ENCODE measurements around the gene TMEM8B. TPM values are rescaled to one million over a fixed set of nuclear protein-coding genes. Genes with fewer than 3 reads are reported as not detected.

Gene TMEM8B
- total and polyA plus RNA-seq, 10 donors, result 2.9 to 9.8 (median 6.2) TPM

DNA sequence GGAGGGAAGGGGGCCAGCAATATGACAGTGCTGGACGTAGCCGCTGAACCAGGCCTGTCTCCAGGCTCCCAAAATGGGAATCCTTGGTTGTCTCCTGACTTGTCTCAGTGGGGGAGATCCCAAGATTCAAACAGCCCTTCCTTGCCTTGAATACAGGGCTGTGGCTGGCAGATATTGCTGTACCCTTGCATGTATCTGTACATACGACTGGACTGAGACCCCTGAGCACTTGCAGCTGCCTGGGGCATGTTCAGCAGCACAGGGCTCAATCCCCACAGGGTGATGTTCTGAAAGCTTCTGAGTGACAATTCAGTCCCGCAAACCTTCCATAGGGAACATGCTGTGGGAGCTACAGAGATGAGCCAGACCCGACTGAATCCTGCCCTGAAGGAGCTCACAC lies 27.9 kb downstream of the TMEM8B start:
- intact Hi-C loops (cut with DNase I; ENCODE audit: low total_unique reads), result no loop called here
- Histone ChIP-seq H3K27ac (no peak overlapping the region), H3K9me3 (no peaks in the 10 kb centered on the region), H3K4me3 (no peak overlapping the region), H3K4me1 (peaks cover 0 to 11% (median 0%) of the 10 kb centered on the region in 6 donors), H3K27me3 (replicated peaks in 1 of 7) (peaks cover 0 to 38% (median 0%) of the 10 kb centered on the region in 7 donors), H3K36me3 (no peaks in the 10 kb centered on the region)
- WGBS, 5 donors, result 82 to 96% (median 88%) methylated on average over 4 to 5 of the region's 5 CpGs
- no peak for TF ChIP-seq POLR2A (IDR thresholded peaks at IDR 0.05)
- TF ChIP-seq, protein P1, sequence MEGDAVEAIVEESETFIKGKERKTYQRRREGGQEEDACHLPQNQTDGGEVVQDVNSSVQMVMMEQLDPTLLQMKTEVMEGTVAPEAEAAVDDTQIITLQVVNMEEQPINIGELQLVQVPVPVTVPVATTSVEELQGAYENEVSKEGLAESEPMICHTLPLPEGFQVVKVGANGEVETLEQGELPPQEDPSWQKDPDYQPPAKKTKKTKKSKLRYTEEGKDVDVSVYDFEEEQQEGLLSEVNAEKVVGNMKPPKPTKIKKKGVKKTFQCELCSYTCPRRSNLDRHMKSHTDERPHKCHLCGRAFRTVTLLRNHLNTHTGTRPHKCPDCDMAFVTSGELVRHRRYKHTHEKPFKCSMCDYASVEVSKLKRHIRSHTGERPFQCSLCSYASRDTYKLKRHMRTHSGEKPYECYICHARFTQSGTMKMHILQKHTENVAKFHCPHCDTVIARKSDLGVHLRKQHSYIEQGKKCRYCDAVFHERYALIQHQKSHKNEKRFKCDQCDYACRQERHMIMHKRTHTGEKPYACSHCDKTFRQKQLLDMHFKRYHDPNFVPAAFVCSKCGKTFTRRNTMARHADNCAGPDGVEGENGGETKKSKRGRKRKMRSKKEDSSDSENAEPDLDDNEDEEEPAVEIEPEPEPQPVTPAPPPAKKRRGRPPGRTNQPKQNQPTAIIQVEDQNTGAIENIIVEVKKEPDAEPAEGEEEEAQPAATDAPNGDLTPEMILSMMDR (IDR thresholded peaks at IDR 0.05 in 8 of 11, conservative IDR thresholded peaks at IDR 0.05 in 3 of 11), result no peak
- no peak for TF ChIP-seq POLR2AphosphoS5 (IDR thresholded peaks at IDR 0.05)
- no peak for DNase-seq

DNA sequence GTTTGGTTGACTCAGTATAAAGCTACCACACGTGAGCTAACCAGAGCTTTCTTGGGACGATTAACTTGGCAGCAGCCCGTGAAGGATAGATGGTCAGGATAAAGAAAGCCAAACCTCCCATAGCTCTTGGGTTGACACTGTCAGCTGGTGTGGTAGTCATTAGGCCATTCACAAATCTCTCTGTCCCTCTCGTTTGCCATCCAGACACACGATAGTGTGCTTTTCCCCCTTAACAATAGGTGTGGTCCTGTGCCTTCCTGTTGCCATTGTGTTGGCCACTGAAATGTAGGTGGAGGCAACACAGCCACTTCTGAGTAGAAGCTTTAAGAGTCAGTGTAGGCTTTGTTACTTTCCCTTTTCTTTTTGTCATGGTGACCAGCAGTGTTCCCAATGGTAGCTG lies 29.4 kb downstream of the TMEM8B start:
- no peaks in the 10 kb centered on the region for H3K9me3 ChIP-seq
- TF ChIP-seq POLR2A (IDR thresholded peaks at IDR 0.05) (no peak), POLR2AphosphoS5 (IDR thresholded peaks at IDR 0.05) (no peak)
- TF ChIP-seq, protein P1 (IDR thresholded peaks at IDR 0.05 in 8 of 11, conservative IDR thresholded peaks at IDR 0.05 in 3 of 11), result no peak
- no peak for DNase-seq
- peaks cover 0 to 43% (median 0%) of the 10 kb centered on the region in 7 donors for H3K27me3 ChIP-seq (replicated peaks in 1 of 7)
- no peak overlapping the region for H3K4me3 ChIP-seq
- peaks cover 0 to 11% (median 0%) of the 10 kb centered on the region in 6 donors for H3K4me1 ChIP-seq
- intact Hi-C loops (cut with DNase I; ENCODE audit: low total_unique reads), result no loop called here
- 62 to 81% (median 78%) methylated on average over 5 of the region's 5 CpGs for WGBS, 5 donors
- H3K27ac ChIP-seq, result no peak overlapping the region
- H3K36me3 ChIP-seq, result no peaks in the 10 kb centered on the region

DNA sequence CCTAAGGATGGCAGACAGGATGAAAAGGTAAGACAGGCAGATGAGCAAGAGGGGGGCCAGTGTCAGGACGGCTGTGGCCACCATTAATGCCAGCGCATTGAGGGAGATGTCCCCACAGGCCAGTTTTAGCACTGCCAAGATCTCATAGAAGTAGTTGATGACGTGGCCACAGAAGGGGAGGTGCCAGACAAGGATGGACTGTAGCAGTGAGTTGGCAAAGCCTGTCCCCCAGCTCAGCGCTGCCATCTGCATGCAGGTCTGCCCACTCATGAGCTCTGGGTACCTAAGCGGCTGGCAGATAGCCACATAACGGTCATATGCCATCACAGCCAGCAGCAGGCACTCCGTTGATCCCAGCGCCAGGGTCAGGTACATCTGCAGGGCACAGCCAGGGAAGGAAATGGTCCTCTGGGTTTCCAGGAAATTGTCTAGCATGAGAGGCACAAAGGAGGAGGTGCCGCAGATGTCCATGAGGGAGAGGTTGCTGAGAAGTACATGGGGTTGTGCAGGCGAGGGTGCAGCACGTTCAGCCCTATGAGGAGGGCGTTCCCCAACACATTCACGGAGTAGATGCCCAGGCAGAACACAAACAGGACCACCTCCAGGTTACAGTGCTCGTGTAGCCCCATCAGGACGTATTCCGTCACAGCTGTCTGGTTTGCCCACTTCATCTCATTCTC lies 30.4 kb downstream of the TMEM8B start:
- H3K36me3 ChIP-seq, result no peaks in the 10 kb centered on the region
- no peak overlapping the region for H3K27ac ChIP-seq
- TF ChIP-seq POLR2A (IDR thresholded peaks at IDR 0.05) (no peak), POLR2AphosphoS5 (IDR thresholded peaks at IDR 0.05) (peak in 1 of 3 donors; percentile 12)
- TF ChIP-seq, protein P1 (IDR thresholded peaks at IDR 0.05 in 8 of 11, conservative IDR thresholded peaks at IDR 0.05 in 3 of 11), result peak in 2 of 11 experiments; percentile 11 to 18
- H3K4me3 ChIP-seq, result no peak overlapping the region
- H3K4me1 ChIP-seq, result peaks cover 0 to 11% (median 0%) of the 10 kb centered on the region in 6 donors
- WGBS, 5 donors, result 54 to 69% (median 62%) methylated on average over 13 to 16 of the region's 16 CpGs
- no peaks in the 10 kb centered on the region for H3K9me3 ChIP-seq
- DNase-seq, result no peak
- intact Hi-C loops (cut with DNase I; ENCODE audit: low total_unique reads), result no loop called here
- peaks cover 0 to 43% (median 0%) of the 10 kb centered on the region in 7 donors for H3K27me3 ChIP-seq (replicated peaks in 1 of 7)

DNA sequence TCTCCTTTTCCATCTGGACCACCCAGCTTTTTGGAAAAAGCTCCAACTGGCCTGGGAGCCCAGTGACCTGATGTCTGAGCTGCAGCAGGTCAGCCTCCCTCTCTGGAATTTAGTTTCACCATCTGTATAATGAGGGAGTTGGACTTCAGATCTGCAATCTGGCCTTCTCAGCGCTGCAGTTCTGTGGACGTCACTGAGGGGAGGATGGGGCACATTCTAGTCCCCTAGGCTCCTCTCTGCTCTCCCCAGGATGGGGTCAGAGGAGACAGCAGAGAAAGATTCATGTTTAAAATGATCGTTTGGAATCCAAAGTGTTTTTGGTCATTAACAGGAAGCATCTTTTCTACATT lies 30.9 kb downstream of the TMEM8B start:
- Histone ChIP-seq H3K27me3 (replicated peaks in 1 of 7) (peaks cover 0 to 48% (median 0%) of the 10 kb centered on the region in 7 donors), H3K9me3 (no peaks in the 10 kb centered on the region), H3K36me3 (no peaks in the 10 kb centered on the region), H3K4me1 (peaks cover 0 to 11% (median 0%) of the 10 kb centered on the region in 6 donors), H3K27ac (no peak overlapping the region), H3K4me3 (no peak overlapping the region)
- TF ChIP-seq, protein P1 (IDR thresholded peaks at IDR 0.05 in 8 of 11, conservative IDR thresholded peaks at IDR 0.05 in 3 of 11), result no peak
- TF ChIP-seq POLR2AphosphoS5 (IDR thresholded peaks at IDR 0.05) (no peak), POLR2A (IDR thresholded peaks at IDR 0.05) (no peak)
- 39 to 65% (median 49%) methylated on average over 2 to 3 of the region's 3 CpGs for WGBS, 5 donors
- intact Hi-C loops (cut with DNase I; ENCODE audit: low total_unique reads), result no loop called here
- no peak for DNase-seq
